Natural killer cell (primary cell): ENCODE data around the gene GRIN3B. TPM values are rescaled to one million over a fixed set of nuclear protein-coding genes. Genes with fewer than 3 reads are reported as not detected.

Experiments
- ATAC-seq, 3 donors: fragments of 150-1000 bp in 2 of 3; fragments of 200-7000 bp in 1 of 3; cut with Tn5 transposase; 1 replicate in 1 of 3; 2 replicates in 2 of 3; pipeline ENCODE4 v1.10.0; 2021; ENCODE audit warnings: mild to moderate bottlenecking in 2 of 3, moderate library complexity in 2 of 3
- DNase-seq, 2 donors: peaks; one replicate each; pipeline versions ENCODE4 v3.0.0 to v3.0.0-alpha.2; 2013 to 2021; ENCODE audit warnings: mixed read lengths in 1 of 2
- H3K27ac ChIP-seq: one replicate; pipeline ENCODE4 v1.5.1; 2013; ENCODE audit warnings: mild to moderate bottlenecking, low read length
- H3K27me3 ChIP-seq: one replicate; pipeline ENCODE4 v1.6.1; 2013; ENCODE audit warnings: low read length; ENCODE audit not compliant: control insufficient read depth, insufficient read depth
- H3K36me3 ChIP-seq: one replicate; pipeline ENCODE4 v1.6.1; 2013; ENCODE audit warnings: low read length; ENCODE audit not compliant: control insufficient read depth, insufficient read depth
- H3K4me1 ChIP-seq: one replicate; pipeline ENCODE4 v1.6.1; 2013; ENCODE audit warnings: low read length; ENCODE audit not compliant: control insufficient read depth, insufficient read depth
- H3K4me3 ChIP-seq: one replicate; pipeline ENCODE4 v1.5.1; 2013; ENCODE audit warnings: low read length
- H3K9me3 ChIP-seq: one replicate; pipeline ENCODE4 v1.6.1; 2013; ENCODE audit warnings: low read length; ENCODE audit not compliant: control insufficient read depth, insufficient read depth
- H3K27ac Mint-ChIP-seq, 2 donors: one replicate each; pipeline ENCODE4 v1.8.0; 2022; ENCODE audit warnings: mild to moderate bottlenecking in 2 of 2, mixed read lengths in 2 of 2, moderate library complexity in 1 of 2
- H3K27me3 Mint-ChIP-seq, 2 donors: one replicate each; pipeline ENCODE4 v1.8.0; 2022; ENCODE audit warnings: low read depth in 2 of 2, mixed read lengths in 2 of 2
- H3K36me3 Mint-ChIP-seq: one replicate; pipeline ENCODE4 v1.8.0; 2022; ENCODE audit warnings: mixed read lengths
- H3K4me1 Mint-ChIP-seq, 2 donors: one replicate each; pipeline ENCODE4 v1.8.0; 2022; ENCODE audit warnings: mixed read lengths in 2 of 2
- H3K4me3 Mint-ChIP-seq: one replicate; pipeline ENCODE4 v1.8.0; 2022; ENCODE audit warnings: mild to moderate bottlenecking, moderate library complexity, mixed read lengths
- H3K9me3 Mint-ChIP-seq, 2 donors: one replicate each; pipeline ENCODE4 v1.8.0; 2022; ENCODE audit warnings: mixed read lengths in 2 of 2
- WGBS: methylation state at CpG from one replicate; pipeline ENCODE4 v1.1.7; 2013; ENCODE audit warnings: missing lambda C conversion rate; ENCODE audit not compliant: insufficient coverage; 5-methylcytosine and 5-hydroxymethylcytosine counted together
- intact Hi-C: fragments of 100-400 bp; cut with micrococcal nuclease; formaldehyde crosslinking; loops from one replicate; pipeline ENCODE4 v1.14.2; 2022
- total RNA-seq, 4 donors: library from RNA; stranded (reverse); fragments of 120-200 nt in 1 of 4; gene quantifications; one replicate each; pipeline versions ENCODE4 v1.2.3 to v1.2.4, GENCODE V29; 2013 to 2022
- TF ChIP-seq, protein P1 (sequence below): fragments of 200-600 bp; IDR thresholded peaks from one replicate; pipeline ENCODE4 v1.8.0; 2022; ENCODE audit warnings: antibody characterized with exemption

The GRIN3B gene
- total RNA-seq, 3 donors from 2014 or later (not counting 1 experiment from before 2014, with no cell fraction given) = 0.09 to 0.15 TPM; not detected in 1

DNA sequence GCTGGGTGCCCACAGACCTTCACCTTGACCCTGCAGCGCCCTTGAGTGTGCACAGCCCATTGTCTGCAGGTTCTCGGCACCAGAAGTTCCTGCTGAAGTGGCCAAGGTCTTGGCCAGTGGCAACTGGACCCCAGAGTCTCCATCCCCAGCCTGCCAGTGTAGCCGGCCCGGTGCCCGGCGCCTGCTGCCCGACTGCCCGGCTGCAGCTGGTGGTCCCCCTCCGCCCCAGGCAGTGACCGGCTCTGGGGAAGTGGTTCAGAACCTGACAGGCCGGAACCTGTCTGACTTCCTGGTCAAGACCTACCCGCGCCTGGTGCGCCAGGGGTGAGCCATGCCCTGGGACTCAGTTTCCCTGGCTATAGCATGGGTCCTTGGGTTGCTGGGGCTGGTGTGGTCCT, 54.8 kb downstream of the GRIN3B start:
- Mint-ChIP-seq H3K9me3 (no peaks in the 10 kb centered on the region), H3K4me3 (no peak overlapping the region), H3K36me3 (no peaks in the 10 kb centered on the region), H3K27ac (no peak overlapping the region), H3K4me1 (peaks cover 14 to 17% of the 10 kb centered on the region in 2 donors), H3K27me3 (no peaks in the 10 kb centered on the region)
- no peak for ATAC-seq
- Histone ChIP-seq H3K36me3 (peaks cover 38% of the 10 kb centered on the region), H3K4me3 (no peak overlapping the region), H3K4me1 (peaks cover 8% of the 10 kb centered on the region), H3K27ac (no peak overlapping the region), H3K27me3 (no peaks in the 10 kb centered on the region), H3K9me3 (peaks cover 27% of the 10 kb centered on the region)
- no peak for DNase-seq
- intact Hi-C loops = loop anchor here (5.0 kb wide), 1 partner anchor 137 kb away; no protein-coding TSS in a partner anchor
- 90% methylated on average over 14 of the region's 14 CpGs for WGBS
- TF ChIP-seq, protein P1, sequence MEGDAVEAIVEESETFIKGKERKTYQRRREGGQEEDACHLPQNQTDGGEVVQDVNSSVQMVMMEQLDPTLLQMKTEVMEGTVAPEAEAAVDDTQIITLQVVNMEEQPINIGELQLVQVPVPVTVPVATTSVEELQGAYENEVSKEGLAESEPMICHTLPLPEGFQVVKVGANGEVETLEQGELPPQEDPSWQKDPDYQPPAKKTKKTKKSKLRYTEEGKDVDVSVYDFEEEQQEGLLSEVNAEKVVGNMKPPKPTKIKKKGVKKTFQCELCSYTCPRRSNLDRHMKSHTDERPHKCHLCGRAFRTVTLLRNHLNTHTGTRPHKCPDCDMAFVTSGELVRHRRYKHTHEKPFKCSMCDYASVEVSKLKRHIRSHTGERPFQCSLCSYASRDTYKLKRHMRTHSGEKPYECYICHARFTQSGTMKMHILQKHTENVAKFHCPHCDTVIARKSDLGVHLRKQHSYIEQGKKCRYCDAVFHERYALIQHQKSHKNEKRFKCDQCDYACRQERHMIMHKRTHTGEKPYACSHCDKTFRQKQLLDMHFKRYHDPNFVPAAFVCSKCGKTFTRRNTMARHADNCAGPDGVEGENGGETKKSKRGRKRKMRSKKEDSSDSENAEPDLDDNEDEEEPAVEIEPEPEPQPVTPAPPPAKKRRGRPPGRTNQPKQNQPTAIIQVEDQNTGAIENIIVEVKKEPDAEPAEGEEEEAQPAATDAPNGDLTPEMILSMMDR = no peak

DNA sequence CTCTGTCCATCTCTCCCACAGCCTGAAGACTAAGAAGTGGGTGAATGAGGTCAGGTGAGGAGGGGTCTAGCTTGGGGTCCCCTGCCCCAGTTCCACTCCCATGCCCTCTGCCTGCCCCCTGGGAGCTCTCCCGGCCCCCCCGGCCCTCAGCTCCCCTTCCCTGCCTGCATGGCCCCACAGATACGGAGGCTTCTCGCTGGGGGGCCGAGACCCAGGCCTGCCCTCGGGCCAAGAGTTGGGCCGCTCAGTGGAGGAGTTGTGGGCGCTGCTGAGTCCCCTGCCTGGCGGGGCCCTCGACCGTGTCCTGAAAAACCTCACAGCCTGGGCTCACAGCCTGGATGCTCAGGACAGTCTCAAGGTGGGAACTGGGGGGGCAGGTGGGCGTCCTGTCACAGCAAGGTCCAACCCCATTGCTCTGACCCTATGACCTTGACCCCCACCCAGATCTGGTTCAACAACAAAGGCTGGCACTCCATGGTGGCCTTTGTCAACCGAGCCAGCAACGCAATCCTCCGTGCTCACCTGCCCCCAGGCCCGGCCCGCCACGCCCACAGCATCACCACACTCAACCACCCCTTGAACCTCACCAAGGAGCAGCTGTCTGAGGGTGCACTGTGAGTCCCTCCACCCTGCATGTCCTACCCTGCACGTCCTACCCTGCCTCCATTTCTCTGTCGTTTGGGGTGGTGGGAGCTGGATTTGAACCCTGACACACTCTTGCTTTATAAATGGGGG, 55.8 kb downstream of the GRIN3B start:
- 96% methylated on average over 18 of the region's 20 CpGs for WGBS
- Histone ChIP-seq H3K4me3 (no peak overlapping the region), H3K27ac (no peak overlapping the region), H3K4me1 (peaks cover 8% of the 10 kb centered on the region), H3K36me3 (peaks cover 34% of the 10 kb centered on the region), H3K27me3 (no peaks in the 10 kb centered on the region), H3K9me3 (peaks cover 27% of the 10 kb centered on the region)
- no peak for ATAC-seq
- H3K27me3 Mint-ChIP-seq = no peaks in the 10 kb centered on the region
- H3K36me3 Mint-ChIP-seq = no peaks in the 10 kb centered on the region
- DNase-seq = no peak
- H3K4me3 Mint-ChIP-seq = no peak overlapping the region
- peaks cover 14 to 17% of the 10 kb centered on the region in 2 donors for H3K4me1 Mint-ChIP-seq
- H3K27ac Mint-ChIP-seq = no peak overlapping the region
- H3K9me3 Mint-ChIP-seq = no peaks in the 10 kb centered on the region
- TF ChIP-seq, protein P1 = no peak
- intact Hi-C loops = loop anchor here (5.0 kb wide), 1 partner anchor 136 kb away; no protein-coding TSS in a partner anchor

DNA sequence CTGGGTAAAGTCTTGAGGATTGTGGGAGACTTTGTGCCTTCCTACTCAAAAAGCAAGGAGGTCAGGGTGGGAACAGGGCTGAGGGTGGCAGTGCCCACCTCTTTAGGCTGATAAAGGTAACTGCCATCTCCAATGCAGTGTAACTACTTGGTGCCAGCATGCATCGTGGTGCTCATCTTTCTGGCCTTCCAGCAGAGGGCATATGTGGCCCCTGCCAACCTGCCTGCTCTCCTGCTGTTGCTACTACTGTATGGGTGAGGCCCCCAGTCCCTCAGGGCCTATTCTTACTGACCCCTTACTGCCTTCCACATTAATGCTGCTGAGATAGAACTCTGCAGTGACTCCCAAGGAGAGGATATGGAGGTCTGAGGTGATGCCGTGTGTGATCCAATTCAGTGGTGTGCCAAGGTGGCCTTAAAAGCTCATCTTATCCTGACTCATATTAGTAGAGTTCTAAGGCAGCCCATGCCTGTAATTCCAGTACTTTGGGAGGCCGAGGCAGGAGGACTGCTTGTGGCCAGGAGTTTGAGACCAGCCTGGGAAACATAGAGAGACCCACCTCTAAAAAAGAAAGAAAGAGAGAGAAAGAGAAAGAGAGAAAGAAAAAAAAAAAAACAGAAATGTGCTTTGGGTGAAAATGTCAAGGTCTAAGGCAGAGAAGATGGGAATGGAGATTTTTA, 57.1 kb downstream of the GRIN3B start:
- peak in 1 of 2 donors; percentile 77 for DNase-seq
- intact Hi-C loops = loop anchor here (5.0 kb wide), 1 partner anchor 135 kb away; no protein-coding TSS in a partner anchor
- peaks cover 27% of the 10 kb centered on the region for H3K9me3 ChIP-seq
- WGBS = 28% methylated on average over 2 of the region's 3 CpGs
- peaks cover 8% of the 10 kb centered on the region for H3K4me1 ChIP-seq
- no peak overlapping the region for H3K4me3 ChIP-seq
- Mint-ChIP-seq H3K27me3 (no peaks in the 10 kb centered on the region), H3K4me1 (peaks cover 14 to 17% of the 10 kb centered on the region in 2 donors), H3K9me3 (no peaks in the 10 kb centered on the region), H3K4me3 (no peak overlapping the region), H3K36me3 (no peaks in the 10 kb centered on the region), H3K27ac (peak overlapping the region; percentile 54 to 71)
- ATAC-seq = peak; percentile 53 to 91 (median 85)
- TF ChIP-seq, protein P1 = peak; percentile 18
- H3K36me3 ChIP-seq = peaks cover 30% of the 10 kb centered on the region
- no peak overlapping the region for H3K27ac ChIP-seq
- no peaks in the 10 kb centered on the region for H3K27me3 ChIP-seq
